Fibroblast of the aortic adventitia (primary cell): Measurements from ENCODE around the gene GLI3. TPM values are rescaled to one million over a fixed set of nuclear protein-coding genes. Genes with fewer than 3 reads are reported as not detected.

Experiments used
- DNase-seq: peaks from one replicate; pipeline ENCODE4 v3.0.0-alpha.2; 2010; ENCODE audit warnings: low read depth
- H3K4me3 ChIP-seq: 2 replicates; pipeline ENCODE4 v1.5.1; 2011; ENCODE audit warnings: low read depth, mild to moderate bottlenecking, control low read depth, low read length, moderate library complexity
- CTCF ChIP-seq: IDR thresholded peaks from 2 replicates; pipeline ENCODE4 v1.5.1; 2011; ENCODE audit warnings: mild to moderate bottlenecking, low read length, control low read depth, inconsistent platforms; ENCODE audit not compliant: insufficient read depth
- total RNA-seq: library from RNA; depleted of rRNA; stranded (reverse); fragments of >200 nt; gene quantifications from 2 replicates; pipeline ENCODE4 v1.2.3, GENCODE V29; 2012; ENCODE audit warnings: low replicate concordance

The GLI3 gene
- total RNA-seq, 1 donor: 7.0 TPM

- no peak overlapping the region for H3K4me3 ChIP-seq
- DNase-seq: no peak
- TF ChIP-seq CTCF: no peak
Measured at GRCh38 chr7:42126475-42127231, 110.4 kb downstream of the GLI3 start.

GRCh38 chr7:42125321-42125720 is 111.7 kb downstream of the GLI3 start:
- no peak overlapping the region for H3K4me3 ChIP-seq
- no peak for TF ChIP-seq CTCF
- DNase-seq: no peak

GRCh38 chr7:42123716-42124115 is 113.3 kb downstream of the GLI3 start:
- TF ChIP-seq CTCF: no peak
- no peak overlapping the region for H3K4me3 ChIP-seq
- DNase-seq: no peak

GRCh38 chr7:42120191-42120590 is 116.8 kb downstream of the GLI3 start:
- TF ChIP-seq CTCF: no peak
- no peak for DNase-seq
- no peak overlapping the region for H3K4me3 ChIP-seq

- no peak overlapping the region for H3K4me3 ChIP-seq
- DNase-seq: no peak
- no peak for TF ChIP-seq CTCF
Measured at GRCh38 chr7:42117201-42117600, 119.8 kb downstream of the GLI3 start.

- H3K4me3 ChIP-seq: no peak overlapping the region
- TF ChIP-seq CTCF: no peak
- DNase-seq: no peak
Measured at GRCh38 chr7:42115795-42116194, 121.2 kb downstream of the GLI3 start.

GRCh38 chr7:42110333-42110732 is 126.7 kb downstream of the GLI3 start:
- DNase-seq: no peak
- no peak overlapping the region for H3K4me3 ChIP-seq
- no peak for TF ChIP-seq CTCF
